Stimulated activated CD8-positive, alpha-beta memory T cell treated with anti-CD3 and anti-CD28 coated beads, Interleukin-12 subunit alpha, Interleukin-12 subunit beta, amount 100 ng/mL, for 24 hours (primary cell): ENCODE measurements around the gene ARMC12.
"Not testable (repeated sequence)": the region's sequence is repeated elsewhere in the genome, so short reads cannot be mapped to it uniquely, and the experiment has no call there.

Experiments used
- DNase-seq: peaks from one replicate; pipeline ENCODE4 v3.0.0-alpha.2; 2020; ENCODE audit errors: extremely low read depth

ARMC12 gene

DNA sequence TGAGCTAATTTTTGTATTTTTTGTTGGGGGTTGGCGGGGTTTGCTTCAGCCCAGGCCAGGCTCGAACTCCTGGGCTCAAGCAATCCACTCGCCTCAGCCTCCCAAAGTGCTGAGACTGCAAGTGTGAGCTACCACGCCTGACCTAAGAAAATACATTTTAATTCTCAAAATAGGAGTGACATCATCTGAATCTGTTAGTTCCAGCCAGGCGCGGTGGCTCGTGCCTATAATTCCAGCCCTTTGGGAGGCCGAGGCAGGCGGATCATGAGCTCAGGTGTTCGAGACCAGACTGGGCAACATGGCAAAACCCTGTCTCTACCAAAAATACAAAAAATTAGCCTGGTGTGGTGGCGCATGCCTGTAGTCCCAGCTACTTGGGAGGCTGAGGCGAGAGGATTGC, 2.5 kb upstream of the ARMC12 start:
- DNase-seq = not testable (repeated sequence)

DNA sequence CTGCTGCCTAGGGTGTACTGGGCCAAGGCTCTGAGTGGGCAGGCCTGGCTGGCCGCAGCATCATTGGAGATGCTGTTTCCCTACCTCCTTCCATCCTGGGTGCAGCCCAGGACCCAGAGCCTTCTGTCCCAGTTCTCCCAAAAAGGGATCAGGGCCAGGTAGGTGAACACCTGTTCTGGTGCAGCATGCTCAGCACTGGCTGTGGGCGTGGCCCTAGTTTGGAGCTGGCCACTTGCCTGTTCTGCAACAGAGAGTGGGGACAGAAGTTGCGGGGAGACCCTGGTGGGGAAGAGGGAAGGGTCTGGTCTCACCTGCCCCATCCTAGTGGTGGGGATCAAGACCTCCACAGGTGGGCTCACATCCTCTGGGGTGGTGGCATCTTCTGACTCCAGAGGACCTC, 1.4 kb upstream of the ARMC12 start:
- no peak for DNase-seq

DNA sequence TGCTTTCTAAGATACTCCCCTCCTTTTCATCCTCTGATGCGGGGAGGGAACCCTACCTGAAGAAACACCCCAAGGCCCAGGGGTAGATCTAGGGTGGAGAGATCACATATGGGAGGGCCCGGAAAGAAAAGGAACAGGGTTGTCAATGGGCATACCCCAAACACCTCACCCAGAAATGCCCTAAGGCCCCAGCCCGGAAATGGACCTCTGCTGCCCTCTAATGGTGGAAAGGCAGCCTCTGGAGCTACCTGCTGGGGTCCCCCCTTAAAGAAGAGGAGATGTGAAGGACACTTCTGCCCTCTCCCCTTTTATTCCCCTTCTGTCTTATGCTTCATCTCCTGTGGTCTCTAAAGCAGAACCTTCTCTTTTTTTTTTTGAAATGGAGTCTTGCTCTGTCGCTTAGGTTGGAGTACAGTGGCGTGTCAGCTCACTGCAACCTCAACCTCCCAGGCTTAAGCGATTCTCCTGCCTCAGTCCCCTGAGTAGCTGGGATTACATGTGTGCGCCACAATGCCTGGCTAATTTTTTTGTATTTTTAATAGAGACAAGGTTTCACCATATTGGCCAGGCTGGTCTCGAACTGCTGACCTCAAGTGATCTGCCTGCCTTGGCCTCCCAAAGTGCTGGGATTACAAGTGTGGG, 458 bp upstream of the ARMC12 start:
- peak; percentile 54 for DNase-seq

DNA sequence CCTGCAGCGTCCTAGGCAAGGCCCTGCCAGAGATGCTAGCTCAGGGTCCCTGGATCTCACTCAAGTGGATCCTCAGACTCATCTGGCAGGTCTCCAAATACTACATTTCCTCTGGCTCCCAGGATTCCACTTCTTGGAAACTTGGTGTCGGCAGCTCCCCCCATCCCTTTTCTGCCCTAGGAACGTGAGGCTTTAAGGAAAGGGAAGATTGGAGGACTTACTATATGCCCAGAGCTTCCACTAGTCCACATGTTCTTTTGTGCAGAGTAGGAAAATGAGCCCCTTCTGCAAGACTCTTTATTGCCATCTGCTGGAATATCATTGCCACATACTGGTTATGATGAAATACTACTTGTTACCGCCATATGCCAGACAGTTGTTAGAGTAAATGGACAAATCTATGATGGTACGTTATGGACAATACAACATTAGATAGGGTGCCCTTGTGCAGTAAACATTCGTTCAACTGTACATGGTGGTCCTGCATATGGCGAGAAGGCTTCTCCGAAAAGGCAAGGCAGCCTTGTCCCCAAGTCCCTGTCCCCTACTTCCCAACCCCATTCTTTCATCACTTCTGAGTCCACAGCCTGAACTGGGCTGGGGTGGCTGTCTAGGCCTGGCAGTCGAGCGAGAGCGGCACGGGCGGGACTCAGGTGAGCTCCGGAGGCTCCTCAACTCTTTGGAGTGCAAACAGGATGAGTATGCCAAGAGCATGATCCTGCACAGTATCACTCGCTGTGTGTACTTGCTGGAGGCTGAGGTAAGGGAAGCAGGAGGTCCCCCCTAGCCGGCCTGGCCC, 780 bp downstream of the ARMC12 start:
- no peak for DNase-seq

DNA sequence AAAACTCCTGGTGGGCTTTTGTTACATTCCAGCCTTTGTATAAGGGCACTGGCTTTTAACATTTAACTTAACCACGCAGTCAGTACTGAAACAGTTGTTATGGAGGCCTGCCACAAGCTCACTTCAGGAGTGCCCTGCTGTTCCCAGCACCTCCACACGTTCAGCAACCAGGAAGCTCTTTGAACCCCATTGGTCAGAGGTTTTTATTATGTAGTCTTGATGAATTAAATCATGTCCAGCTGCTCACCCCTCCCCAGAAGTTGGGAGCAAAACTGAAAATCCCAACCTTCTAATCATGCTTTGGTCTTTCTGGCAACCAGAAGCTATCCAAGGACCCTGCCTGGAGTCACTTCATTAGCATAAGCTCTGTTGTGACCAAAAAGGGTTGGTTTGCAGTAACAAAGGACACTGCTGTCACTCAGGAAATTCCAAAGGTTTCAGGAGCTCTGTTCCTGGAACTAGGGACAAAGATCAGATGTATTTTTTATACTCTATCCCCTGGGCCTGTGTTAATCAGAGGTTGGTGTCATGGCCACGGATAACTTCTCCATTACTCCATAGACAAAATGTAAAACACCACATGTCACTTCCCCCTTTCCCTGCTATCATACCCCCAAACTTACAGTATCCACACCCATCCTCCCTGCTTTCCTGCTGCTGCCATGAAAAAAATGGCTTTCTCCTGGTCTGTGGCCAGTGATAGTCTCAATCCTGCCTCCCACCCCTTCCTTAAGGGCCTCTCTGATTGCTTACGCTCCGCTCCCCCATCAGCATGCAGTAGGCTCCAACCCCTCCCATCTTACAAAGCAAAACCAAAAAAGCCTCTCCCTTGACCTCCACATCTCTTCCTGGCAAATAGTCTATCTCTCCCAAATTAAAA, 3.1 kb downstream of the ARMC12 start:
- no peak for DNase-seq

DNA sequence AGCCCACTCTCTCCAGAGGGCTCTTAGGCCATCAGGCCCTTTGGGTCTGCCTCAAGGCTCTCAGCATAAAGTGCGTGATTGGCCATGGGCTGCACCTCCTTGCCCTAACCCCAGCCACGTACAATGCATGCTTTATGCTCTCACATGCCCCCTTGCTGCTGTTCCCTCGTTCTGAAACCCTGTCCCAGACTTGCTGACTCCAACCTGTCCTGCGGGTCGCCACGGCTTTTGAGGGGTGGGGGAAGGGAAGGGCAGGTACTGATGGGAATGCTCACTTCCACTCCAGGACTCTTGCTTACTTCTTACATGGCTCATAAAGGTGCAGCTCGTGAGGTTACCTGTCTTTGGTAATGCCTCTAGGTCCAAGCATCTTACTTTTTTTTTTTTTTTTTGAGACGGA, 6.0 kb downstream of the ARMC12 start:
- DNase-seq = no peak

DNA sequence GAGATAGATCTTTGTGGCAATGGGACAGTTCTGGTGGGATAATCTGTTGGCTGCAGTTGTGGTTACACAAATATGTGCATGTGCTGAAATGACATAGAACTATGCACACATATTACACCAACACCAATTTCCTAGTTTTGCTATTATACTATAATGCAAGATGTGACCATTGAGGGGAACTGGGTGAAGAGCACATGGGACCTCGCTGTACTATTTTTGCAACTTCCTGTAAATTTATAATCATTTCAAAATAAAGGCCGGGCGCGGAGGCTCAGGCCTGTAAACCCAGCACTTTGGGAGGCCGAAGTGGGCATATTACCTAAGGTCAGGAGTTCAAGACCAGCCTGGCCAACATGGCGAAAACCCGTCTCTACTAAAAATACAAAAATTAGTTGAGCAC, 8.7 kb downstream of the ARMC12 start:
- no peak for DNase-seq

DNA sequence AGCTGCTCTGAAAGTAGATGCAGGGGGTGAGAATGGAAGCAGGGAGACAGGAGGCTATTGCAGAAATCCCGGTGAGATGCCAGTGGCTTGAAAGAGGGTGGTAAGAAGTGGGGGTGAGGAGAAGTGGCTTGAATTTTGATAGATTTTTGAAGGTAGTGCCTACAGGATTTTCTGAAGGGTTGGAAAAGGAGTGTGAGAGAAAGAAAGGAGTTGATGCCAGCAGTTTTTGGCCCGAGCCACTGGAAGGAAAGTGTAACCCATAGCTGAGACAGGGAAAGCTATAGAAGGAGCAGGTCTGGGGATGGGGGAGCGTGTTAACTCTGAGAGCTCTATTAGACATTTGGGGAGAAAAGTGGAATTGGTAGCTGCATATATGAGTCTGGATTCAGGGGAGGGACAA, 9.7 kb downstream of the ARMC12 start:
- no peak for DNase-seq

DNA sequence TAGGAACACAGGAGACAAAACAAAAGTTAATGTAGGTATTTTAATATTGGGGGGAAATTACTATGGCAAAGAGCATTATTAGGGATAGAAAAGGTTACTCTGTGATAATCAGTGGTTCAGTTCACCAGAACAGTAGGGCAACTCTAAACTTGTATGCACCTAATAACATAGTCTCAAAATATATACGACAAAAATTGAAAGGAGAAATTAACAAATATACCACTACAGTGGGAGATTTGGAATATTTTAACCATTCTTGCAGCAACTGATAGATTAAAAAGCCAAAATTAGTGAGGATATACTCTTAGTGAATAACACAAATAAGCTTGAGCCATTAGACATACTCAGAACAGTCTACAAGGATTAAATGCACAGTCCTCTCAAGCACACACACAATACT, 11.0 kb downstream of the ARMC12 start:
- no peak for DNase-seq

DNA sequence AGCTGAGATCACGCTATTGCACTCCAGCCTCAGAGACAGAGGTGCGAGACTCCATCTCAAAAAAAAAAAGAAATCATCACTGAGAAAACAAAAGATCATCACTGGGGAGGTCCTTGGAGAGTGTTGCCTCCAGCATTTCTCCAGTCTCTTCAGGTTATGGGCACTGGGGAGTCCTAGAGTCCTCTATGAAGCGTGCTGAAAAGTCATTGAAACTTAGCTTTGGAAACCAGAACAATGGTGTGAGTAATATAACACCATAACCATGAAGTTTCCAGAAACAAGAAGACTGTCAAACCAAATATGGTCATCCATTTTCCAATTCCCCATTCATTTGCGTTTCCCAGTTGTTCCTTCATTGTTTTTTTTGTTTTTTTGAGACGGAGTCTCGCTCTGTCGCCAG, 13.7 kb downstream of the ARMC12 start:
- no peak for DNase-seq

DNA sequence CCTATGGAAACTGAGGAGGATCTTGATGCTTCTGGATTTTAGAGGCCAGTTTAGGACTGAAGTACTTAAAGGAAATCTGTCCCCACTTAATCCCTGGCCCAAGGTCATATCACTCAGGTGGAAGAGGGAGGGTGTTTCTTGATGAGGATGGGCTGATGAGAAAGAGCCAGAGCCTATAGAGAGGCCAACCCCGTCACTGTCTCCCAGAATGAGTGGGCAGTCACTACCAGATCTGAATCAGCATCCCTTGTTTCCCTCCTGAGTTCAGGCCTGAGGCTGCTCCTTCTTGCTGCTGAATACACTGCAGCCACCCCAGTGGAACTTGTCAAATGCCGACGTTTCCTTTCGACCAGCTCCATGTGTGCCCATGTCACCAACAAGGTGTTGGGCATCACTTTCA, 14.8 kb downstream of the ARMC12 start:
- no peak for DNase-seq

DNA sequence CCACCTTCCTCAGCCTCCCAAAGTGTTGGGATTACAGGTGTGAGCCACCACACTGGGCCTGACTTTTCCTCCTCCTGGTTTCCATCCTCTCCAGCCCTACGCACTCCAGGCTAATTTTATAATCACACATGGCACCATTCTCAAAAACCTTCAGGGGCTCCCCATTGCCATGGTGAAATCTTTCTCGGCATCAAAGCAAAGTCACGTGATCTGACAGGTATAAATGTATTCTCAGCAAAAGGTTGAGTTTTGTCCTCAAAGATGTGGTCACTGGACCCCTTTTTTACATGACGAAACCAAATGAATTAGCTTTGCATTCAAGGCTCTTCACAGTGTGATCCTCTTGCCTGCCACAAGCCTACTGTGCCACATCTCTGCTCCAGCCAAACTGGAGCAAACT, 15.5 kb downstream of the ARMC12 start:
- DNase-seq = no peak

DNA sequence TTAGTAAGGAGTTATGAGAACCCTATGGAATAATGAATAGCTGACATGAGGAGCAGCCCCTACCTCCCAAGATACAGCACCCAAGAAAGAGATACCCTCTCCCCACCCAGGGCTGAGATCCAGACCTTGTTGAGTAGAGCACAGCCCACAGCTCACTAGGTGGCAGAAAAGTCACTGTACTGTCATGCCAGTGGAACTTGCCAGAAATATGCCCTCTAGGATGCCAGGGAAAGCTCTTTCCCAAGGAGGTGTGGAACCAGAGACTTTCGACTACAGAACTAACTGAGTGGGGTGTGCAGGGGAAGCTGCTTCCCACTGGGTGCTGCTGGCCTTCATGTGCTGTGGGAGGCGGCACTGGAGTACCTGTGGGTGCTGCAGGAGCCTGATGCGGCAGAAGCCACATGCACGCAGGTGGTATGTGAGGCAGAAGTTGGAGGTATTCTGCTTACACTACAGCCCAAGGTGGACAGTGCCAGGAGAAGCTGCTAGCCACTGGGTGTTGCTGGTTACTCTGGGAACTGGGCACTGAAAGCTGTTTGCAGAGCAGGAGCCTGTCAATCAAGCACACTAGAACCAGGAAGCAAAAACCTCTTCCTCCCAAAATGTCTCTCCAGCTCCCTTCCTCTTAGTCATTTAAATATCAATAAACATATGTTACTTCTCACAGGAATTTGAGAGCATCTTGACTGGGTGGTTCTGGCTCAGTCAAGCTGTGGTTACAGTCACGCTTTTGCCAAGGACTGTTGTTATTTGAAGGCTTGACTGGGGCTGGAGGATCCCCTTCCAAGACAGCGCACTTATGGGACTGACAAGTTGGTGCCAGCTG, 17.8 kb downstream of the ARMC12 start:
- DNase-seq = no peak

DNA sequence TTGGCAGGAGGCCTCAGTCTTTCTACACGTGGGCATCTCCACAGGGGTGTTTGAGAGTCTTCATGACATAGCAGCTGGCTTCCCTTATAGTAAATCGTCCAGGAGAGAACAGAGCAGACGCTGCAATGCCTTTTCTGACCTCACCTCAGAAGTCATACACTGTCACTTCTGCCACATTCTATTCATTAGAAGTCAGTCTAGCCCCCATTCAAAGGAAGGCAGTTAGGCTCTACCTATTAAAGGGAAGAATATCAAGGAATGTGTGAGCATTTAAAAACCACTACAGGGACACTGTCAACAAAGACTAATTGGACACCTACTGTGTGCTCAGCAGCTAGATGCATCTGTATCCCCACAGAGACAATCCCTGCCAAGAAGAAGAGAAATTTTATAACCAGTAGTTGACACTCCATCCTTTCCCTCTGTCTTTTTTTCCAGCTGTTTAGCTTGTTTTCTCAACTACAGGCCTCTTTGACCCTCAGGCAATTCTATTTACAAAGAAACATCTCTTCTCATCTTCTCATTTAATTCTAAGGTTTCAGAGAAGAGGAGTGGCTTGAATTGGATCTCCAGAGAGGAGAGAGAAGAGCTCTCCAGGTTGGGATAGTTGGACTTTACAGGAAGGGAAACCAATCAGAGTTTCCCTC, 18.6 kb downstream of the ARMC12 start:
- no peak for DNase-seq

DNA sequence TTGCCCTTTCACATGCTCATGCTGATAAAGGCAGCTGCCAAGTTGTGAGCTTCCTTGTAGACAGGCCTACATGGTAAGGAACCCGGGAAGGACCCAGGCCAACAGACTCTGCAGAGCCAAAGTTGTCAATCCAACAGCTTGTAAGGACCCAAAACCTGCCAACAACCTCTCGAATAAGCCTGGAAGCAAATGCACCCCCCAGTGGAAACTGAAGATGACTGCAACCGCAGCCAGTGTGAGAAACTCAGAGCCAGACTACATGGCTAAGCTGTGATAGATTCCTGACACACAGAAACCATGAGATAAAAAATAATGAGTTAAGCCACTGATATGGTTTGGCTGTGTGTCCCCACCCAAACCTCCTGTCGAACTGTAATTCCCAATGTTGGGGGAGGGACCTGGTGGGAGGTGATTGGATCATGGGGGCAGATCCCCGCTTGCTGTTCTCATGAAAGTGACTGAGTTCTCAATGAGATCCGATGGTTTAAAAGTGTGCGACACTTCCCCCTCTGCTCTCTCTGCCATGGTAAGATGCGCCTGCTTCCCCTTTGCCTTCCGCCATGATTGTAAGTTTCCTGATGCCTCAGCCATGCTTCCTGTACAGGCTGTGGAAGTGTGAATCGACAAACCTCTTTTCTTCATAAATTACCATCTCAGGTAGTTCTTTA, 20.8 kb downstream of the ARMC12 start:
- no peak for DNase-seq

DNA sequence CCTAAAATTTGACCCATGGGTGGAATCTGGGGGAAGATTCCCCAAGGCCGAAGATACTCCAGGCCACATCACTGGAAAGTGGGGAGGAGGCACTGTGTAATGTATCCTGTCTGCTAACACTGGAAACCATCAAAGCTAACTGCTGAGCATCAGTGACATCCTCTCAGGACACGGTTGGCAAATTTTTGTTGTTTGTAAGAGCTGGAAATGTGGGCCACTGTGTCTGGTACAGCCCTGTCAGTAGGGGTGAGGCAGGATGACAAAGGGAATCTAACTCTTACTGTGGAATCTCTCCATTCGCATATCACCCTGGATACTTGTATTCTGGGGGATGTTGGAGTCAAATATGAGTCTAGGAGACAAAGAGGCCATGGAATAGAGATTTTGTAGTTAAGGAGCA, 22.6 kb downstream of the ARMC12 start:
- DNase-seq = no peak

DNA sequence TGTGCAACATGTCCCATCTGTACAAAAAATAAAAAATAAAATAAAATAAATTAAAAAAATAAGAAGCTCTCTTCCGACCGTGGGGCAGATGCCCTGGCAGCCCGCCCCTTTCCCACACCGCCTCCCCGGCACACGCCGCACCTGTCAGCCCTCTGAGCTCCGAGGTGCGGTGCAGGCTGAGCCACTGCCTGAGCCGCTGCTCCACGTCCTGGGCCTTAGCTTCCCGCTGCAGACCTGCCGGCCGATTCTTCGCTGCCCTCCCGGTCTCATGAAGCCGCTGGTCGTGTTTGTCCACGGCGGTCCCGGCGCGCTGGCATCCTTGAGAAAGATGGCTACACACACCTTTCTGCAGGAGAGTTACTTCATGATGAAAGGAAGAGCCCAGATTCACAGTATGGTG, 28.9 kb downstream of the ARMC12 start:
- DNase-seq = no peak

DNA sequence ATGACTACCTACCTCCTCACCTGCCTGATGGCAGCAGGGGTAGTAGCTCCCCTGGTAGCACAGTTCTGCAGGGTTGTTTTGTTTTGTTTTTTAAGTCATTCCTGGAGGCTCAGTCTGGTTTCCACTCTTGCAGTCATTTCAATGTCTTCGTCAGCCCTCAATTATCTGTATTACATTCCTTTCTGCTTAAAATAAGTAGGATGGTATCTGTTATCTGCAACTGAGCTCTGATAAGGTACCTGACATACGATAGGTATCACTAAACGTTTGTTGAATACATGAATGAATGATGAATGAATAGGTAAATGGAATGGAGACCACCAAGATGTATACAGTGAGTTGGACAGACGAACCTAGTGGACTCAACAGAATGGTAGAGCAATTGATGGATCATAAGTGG, 32.4 kb downstream of the ARMC12 start:
- no peak for DNase-seq

DNA sequence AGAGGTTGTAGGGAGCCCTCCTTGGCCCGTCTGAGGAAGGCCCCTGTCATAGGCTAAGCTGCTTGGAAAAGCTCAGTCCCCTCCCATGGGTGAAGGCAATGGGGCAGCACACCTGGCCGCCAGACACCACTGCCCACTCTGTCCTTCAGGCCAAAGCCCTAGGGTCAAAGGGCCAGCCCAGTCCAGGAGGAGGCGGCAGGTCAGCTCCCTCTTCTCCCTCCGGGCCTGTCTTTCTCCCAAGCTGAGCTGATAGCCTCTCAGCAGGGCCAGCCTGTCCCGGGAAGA, 34.5 kb downstream of the ARMC12 start:
- DNase-seq = no peak

DNA sequence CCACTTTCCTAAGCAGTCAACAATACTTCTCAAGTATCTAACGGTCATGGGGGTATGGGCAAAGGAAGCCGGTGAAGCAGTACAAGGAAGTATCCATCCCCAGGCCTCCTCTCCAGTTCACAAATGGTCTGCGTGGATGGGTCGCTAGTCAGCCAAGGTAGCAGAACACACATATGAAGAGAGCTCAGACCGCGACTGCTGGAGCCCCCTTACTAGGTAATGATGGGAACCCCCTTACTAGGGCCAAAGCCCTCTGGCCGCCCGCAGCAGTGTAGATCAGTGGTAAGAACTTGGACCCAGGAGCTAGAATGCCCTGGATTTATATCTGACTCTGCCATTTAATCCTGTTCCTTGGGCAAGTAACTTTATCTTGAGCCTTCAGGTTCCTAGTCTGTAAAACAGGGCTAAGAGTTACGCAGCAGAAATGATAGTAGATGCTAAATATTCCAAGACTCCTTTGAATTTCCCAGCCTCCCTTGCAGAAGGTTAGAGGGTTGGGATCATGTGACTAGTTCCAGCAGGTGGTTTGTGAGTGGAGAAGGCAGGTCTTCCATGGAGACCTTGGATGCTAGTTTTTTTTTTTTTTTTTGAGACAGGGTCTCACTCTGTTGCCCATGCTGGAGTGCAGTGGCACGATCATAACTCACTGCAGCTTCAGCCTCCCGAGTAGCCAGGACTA, 37.4 kb downstream of the ARMC12 start:
- no peak for DNase-seq
